Measurements from ENCODE around the gene RASL11B. TPM values are rescaled to one million over a fixed set of nuclear protein-coding genes. Genes with fewer than 3 reads are reported as not detected.
A peak's percentile ranks its signal among the peaks of the same experiment; 100 is the strongest.

The RASL11B gene
- total RNA-seq, 1 donor from 2014 or later = 24.8 TPM

GRCh38 chr4:52873191-52873590, 11.1 kb downstream of the RASL11B start:
- Mint-ChIP-seq H3K9me3 (ENCODE audit: unreplicated experiment) (peaks cover 18% of the 10 kb centered on the region), H3K4me1 (ENCODE audit: low read depth, unreplicated experiment) (peaks cover 34% of the 10 kb centered on the region), H3K27ac (ENCODE audit: unreplicated experiment) (no peak overlapping the region), H3K36me3 (ENCODE audit: unreplicated experiment) (no peaks in the 10 kb centered on the region), H3K4me3 (ENCODE audit: unreplicated experiment) (no peak overlapping the region), H3K27me3 (ENCODE audit: unreplicated experiment) (peaks cover 17% of the 10 kb centered on the region)
- DNase-seq = no peak
- TF ChIP-seq, protein P1, sequence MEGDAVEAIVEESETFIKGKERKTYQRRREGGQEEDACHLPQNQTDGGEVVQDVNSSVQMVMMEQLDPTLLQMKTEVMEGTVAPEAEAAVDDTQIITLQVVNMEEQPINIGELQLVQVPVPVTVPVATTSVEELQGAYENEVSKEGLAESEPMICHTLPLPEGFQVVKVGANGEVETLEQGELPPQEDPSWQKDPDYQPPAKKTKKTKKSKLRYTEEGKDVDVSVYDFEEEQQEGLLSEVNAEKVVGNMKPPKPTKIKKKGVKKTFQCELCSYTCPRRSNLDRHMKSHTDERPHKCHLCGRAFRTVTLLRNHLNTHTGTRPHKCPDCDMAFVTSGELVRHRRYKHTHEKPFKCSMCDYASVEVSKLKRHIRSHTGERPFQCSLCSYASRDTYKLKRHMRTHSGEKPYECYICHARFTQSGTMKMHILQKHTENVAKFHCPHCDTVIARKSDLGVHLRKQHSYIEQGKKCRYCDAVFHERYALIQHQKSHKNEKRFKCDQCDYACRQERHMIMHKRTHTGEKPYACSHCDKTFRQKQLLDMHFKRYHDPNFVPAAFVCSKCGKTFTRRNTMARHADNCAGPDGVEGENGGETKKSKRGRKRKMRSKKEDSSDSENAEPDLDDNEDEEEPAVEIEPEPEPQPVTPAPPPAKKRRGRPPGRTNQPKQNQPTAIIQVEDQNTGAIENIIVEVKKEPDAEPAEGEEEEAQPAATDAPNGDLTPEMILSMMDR (IDR thresholded peaks at IDR 0.05; ENCODE audit: partially characterized antibody, unreplicated experiment) = no peak

- H3K27ac Mint-ChIP-seq (ENCODE audit: unreplicated experiment) = peak overlapping the region; percentile 57
Measured at GRCh38 chr4:52873861-52874343, 11.8 kb downstream of the RASL11B start.

GRCh38 chr4:52874948-52875347, 12.8 kb downstream of the RASL11B start:
- H3K36me3 Mint-ChIP-seq (ENCODE audit: unreplicated experiment) = no peaks in the 10 kb centered on the region
- H3K27me3 Mint-ChIP-seq (ENCODE audit: unreplicated experiment) = peaks cover 8% of the 10 kb centered on the region
- H3K4me1 Mint-ChIP-seq (ENCODE audit: low read depth, unreplicated experiment) = peaks cover 20% of the 10 kb centered on the region
- H3K4me3 Mint-ChIP-seq (ENCODE audit: unreplicated experiment) = no peak overlapping the region
- no peak overlapping the region for H3K27ac Mint-ChIP-seq (ENCODE audit: unreplicated experiment)
- peaks cover 5% of the 10 kb centered on the region for H3K9me3 Mint-ChIP-seq (ENCODE audit: unreplicated experiment)
- DNase-seq = no peak
- TF ChIP-seq, protein P1 (IDR thresholded peaks at IDR 0.05; ENCODE audit: partially characterized antibody, unreplicated experiment) = no peak

More at GRCh38 chr4:52873861-52874343, 11.8 kb downstream of the RASL11B start:
- DNase-seq = no peak
- Mint-ChIP-seq H3K9me3 (ENCODE audit: unreplicated experiment) (peaks cover 14% of the 10 kb centered on the region), H3K36me3 (ENCODE audit: unreplicated experiment) (no peaks in the 10 kb centered on the region), H3K4me3 (ENCODE audit: unreplicated experiment) (no peak overlapping the region), H3K4me1 (ENCODE audit: low read depth, unreplicated experiment) (peaks cover 27% of the 10 kb centered on the region), H3K27me3 (ENCODE audit: unreplicated experiment) (peaks cover 13% of the 10 kb centered on the region)
- TF ChIP-seq, protein P1 (IDR thresholded peaks at IDR 0.05; ENCODE audit: partially characterized antibody, unreplicated experiment) = no peak

DNA sequence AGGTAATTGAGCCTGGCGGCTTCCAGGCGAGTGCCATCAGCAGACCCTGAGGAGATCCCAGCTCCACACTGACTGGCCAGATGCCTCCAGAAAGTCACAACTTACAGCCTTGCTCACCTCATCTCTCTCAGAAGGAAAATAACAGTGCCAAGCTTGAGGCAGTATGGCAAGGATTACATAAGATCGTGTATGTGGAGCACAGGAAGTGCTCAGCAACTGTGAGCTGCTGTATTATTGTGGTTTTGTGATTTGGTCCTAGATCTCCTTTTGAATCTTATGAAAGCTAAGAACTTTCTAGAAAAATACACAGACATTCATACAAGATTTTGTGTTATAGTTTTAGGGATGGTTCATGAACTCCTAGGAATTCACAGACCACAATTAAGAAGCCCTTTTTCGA, 14.0 kb downstream of the RASL11B start:
- H3K27me3 Mint-ChIP-seq (ENCODE audit: unreplicated experiment) = peaks cover 6% of the 10 kb centered on the region
- TF ChIP-seq, protein P1 (IDR thresholded peaks at IDR 0.05; ENCODE audit: partially characterized antibody, unreplicated experiment) = no peak
- no peaks in the 10 kb centered on the region for H3K36me3 Mint-ChIP-seq (ENCODE audit: unreplicated experiment)
- peaks cover 3% of the 10 kb centered on the region for H3K9me3 Mint-ChIP-seq (ENCODE audit: unreplicated experiment)
- no peak overlapping the region for H3K4me3 Mint-ChIP-seq (ENCODE audit: unreplicated experiment)
- H3K27ac Mint-ChIP-seq (ENCODE audit: unreplicated experiment) = no peak overlapping the region
- peaks cover 10% of the 10 kb centered on the region for H3K4me1 Mint-ChIP-seq (ENCODE audit: low read depth, unreplicated experiment)
- DNase-seq = no peak

DNA sequence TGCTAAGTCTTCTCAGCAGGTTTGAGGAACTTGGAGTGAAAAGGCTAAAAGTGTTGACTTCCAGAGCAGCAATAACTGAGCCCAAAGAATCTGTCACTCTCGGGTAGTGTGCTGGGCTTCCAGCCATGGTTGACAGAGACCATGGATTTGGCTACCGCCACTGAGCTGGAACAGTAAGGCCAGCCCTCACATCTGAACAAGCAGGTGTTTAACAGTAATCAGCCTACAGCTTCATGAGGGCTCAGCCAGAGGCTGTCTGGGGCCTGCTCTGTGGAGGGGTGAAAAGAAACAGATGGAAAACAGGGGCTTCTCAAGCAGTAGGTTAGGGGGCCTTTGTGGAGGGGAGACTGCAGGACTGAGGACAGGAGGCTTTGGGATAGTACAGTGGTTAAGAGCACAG, 14.9 kb downstream of the RASL11B start:
- TF ChIP-seq, protein P1 (IDR thresholded peaks at IDR 0.05; ENCODE audit: partially characterized antibody, unreplicated experiment) = no peak
- Mint-ChIP-seq H3K27ac (ENCODE audit: unreplicated experiment) (no peak overlapping the region), H3K27me3 (ENCODE audit: unreplicated experiment) (peaks cover 6% of the 10 kb centered on the region), H3K9me3 (ENCODE audit: unreplicated experiment) (peaks cover 7% of the 10 kb centered on the region), H3K36me3 (ENCODE audit: unreplicated experiment) (peaks cover 9% of the 10 kb centered on the region), H3K4me1 (ENCODE audit: low read depth, unreplicated experiment) (peaks cover 7% of the 10 kb centered on the region), H3K4me3 (ENCODE audit: unreplicated experiment) (no peak overlapping the region)
- DNase-seq = no peak

All from glutamatergic neuron (in vitro differentiated cells).